OCI-LY7 (cell line): ENCODE data around the gene ZNF311.

Experiments used
- EZH2phosphoT487 ChIP-seq: fragments of 200-600 bp; sonication (generic); IDR thresholded peaks from 2 replicates; pipeline ENCODE4 v1.6.1; 2018; ENCODE audit warnings: low read depth, borderline replicate concordance, mild to moderate bottlenecking, mixed run types, antibody characterized with exemption, low read length, moderate library complexity, mixed read lengths
- TF ChIP-seq, protein P1 (sequence below): fragments of 200-600 bp; sonication (generic); conservative IDR thresholded peaks from 2 replicates; pipeline ENCODE4 v1.5.1; 2014; ENCODE audit warnings: mild to moderate bottlenecking, antibody characterized with exemption, low read length, moderate library complexity, mixed read lengths

DNA sequence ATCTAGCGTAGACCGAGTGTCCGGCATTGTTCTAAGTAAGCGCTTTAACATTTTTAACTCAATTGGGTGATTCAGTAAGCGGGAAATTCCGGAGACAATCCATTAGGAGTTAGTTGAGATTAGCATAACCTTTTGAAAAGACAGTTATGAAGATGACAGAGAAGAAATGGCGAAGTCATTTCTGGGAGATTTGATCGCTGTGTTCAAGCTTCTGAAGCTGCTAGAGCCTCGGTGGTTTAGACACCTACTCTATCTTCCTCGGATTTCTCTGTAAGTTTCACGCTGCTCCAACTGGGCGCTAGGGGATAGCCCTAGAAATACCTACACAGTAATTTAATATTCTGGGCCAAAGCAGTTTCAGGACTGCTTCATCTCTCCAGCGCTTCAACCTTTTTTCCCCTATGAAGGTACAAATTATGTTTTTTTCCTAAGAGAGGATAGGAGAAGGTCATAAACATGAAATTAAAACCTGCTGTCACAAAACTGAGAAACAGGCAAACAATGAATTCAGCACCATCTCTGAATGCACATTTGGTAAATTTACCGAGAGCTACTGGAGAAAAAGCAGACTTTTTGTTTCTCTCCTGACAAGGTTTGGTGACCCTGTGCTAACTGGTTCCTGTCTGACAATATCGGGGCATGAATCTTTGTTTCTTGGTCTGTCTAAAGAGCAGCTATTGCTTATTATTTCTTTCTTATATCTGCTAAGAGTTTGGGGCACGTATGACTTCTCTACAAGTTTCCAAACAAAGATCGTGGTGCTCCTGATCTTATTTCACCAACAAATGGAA is 22.4 kb downstream of the ZNF311 start:
- TF ChIP-seq, protein P1, sequence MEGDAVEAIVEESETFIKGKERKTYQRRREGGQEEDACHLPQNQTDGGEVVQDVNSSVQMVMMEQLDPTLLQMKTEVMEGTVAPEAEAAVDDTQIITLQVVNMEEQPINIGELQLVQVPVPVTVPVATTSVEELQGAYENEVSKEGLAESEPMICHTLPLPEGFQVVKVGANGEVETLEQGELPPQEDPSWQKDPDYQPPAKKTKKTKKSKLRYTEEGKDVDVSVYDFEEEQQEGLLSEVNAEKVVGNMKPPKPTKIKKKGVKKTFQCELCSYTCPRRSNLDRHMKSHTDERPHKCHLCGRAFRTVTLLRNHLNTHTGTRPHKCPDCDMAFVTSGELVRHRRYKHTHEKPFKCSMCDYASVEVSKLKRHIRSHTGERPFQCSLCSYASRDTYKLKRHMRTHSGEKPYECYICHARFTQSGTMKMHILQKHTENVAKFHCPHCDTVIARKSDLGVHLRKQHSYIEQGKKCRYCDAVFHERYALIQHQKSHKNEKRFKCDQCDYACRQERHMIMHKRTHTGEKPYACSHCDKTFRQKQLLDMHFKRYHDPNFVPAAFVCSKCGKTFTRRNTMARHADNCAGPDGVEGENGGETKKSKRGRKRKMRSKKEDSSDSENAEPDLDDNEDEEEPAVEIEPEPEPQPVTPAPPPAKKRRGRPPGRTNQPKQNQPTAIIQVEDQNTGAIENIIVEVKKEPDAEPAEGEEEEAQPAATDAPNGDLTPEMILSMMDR = no peak
- no peak for TF ChIP-seq EZH2phosphoT487
